Activated T-helper 9 cell treated with anti-CD3 and anti-CD28 coated beads, Interleukin-2, amount 50 U/mL, for 16 hours (primary cell): ENCODE measurements around the gene SERPINE3.

ENCODE experiments used
- DNase-seq: peaks from one replicate; pipeline ENCODE4 v3.0.0-alpha.2; 2020; ENCODE audit warnings: low read depth

Gene SERPINE3

GRCh38 chr13:51328488-51328887, 11.0 kb upstream of the SERPINE3 start:
- no peak for DNase-seq

GRCh38 chr13:51329606-51330005, 9.9 kb upstream of the SERPINE3 start:
- no peak for DNase-seq

- DNase-seq: no peak
Measured at GRCh38 chr13:51330791-51331190, 8.7 kb upstream of the SERPINE3 start.

GRCh38 chr13:51331354-51331861, 8.1 kb upstream of the SERPINE3 start:
- no peak for DNase-seq

GRCh38 chr13:51332566-51333361, 6.7 kb upstream of the SERPINE3 start:
- DNase-seq: no peak

- no peak for DNase-seq
Measured at GRCh38 chr13:51333421-51333820, 6.1 kb upstream of the SERPINE3 start.

- no peak for DNase-seq
Measured at GRCh38 chr13:51333826-51334225, 5.7 kb upstream of the SERPINE3 start.

- no peak for DNase-seq
Measured at GRCh38 chr13:51336746-51337145, 2.7 kb upstream of the SERPINE3 start.

GRCh38 chr13:51339952-51340732, 651 bp downstream of the SERPINE3 start:
- no peak for DNase-seq

- DNase-seq: no peak
Measured at GRCh38 chr13:51341232-51341631, 1.7 kb downstream of the SERPINE3 start.

- no peak for DNase-seq
Measured at GRCh38 chr13:51341791-51342190, 2.3 kb downstream of the SERPINE3 start.

GRCh38 chr13:51342706-51343105, 3.2 kb downstream of the SERPINE3 start:
- DNase-seq: no peak

- DNase-seq: no peak
Measured at GRCh38 chr13:51343475-51343874, 4.0 kb downstream of the SERPINE3 start.

- no peak for DNase-seq
Measured at GRCh38 chr13:51346397-51346796, 6.9 kb downstream of the SERPINE3 start.

- no peak for DNase-seq
Measured at GRCh38 chr13:51347099-51347498, 7.6 kb downstream of the SERPINE3 start.

GRCh38 chr13:51348069-51348967, 8.8 kb downstream of the SERPINE3 start:
- DNase-seq: no peak

GRCh38 chr13:51349016-51349415, 9.5 kb downstream of the SERPINE3 start:
- no peak for DNase-seq

- no peak for DNase-seq
Measured at GRCh38 chr13:51355217-51355616, 15.7 kb downstream of the SERPINE3 start.

GRCh38 chr13:51357928-51358595, 18.6 kb downstream of the SERPINE3 start:
- no peak for DNase-seq

- no peak for DNase-seq
Measured at GRCh38 chr13:51359352-51359751, 19.9 kb downstream of the SERPINE3 start.

- DNase-seq: no peak
Measured at GRCh38 chr13:51360489-51360888, 21.0 kb downstream of the SERPINE3 start.

GRCh38 chr13:51361106-51361505, 21.6 kb downstream of the SERPINE3 start:
- DNase-seq: no peak
